GM19463 (cell line): ENCODE results near the gene RASGRP1.
A peak's percentile ranks its signal among the peaks of the same experiment; 100 is the strongest.

Experiments used
- ATAC-seq: cut with Tn5 transposase; IDR thresholded peaks from one replicate; pipeline ENCODE4 v1.9.1; 2021; ENCODE audit warnings: mild to moderate bottlenecking, moderate library complexity; ENCODE audit not compliant: unreplicated experiment

The RASGRP1 gene

DNA sequence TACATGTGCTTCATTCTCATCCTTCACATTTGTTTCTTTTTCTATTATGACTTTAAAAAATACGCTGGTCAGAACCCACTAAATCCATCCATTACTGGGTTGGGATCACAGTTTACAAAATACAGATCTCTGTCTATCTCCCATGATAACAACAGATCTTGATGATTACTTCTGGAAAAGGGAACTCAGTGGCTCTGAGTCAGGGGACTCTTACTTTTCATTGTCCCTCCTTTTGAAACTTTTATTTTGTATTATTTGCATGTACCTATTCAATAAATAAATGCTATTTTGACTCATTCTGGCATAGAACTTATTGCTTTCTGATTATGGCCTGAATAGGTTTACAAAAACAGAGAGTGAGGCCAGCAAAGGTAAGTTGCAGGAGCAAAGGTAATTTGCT lies 11.6 kb upstream of the RASGRP1 start:
- ATAC-seq, result no peak

GRCh38 chr15:38565287-38565670 lies 665 bp upstream of the RASGRP1 start:
- no peak for ATAC-seq

DNA sequence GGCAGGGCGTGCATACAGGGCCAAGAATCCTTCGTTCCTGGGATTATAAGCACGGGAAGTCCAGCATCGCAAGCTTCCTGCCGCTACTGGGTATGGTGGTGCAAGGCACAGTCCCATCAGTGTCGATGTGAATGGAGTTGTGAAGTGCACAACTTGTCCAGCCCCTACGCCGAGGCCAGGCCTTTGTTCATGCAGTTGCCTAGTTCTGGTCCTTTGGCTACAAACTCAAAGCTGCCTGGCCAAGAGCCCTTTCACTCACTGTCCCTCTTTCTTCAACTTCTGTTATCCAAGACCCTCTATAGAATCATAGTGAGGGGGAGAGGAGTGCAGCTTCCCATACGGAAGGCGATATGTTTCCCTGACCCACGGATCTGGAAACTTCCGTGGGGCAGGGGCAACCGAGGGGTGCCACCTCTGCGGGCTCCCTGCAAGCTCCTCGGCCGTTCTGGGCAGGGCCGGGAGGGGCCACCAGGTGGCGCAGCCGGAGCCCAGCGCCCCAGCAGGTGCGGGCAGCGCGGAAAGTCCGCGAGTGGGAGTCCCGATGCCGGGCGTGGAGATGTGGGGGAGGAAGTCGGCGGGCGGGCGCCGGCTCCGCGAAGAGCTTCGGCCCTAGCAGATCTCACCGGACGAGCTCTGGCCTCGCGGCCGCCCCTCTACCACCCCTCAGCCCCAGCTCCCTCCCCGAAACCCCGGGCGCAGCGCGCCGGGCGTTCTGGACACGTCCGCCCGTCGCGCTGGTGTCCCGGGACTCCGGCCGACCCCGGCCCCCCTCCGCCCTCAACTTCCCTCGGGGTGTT lies 693 bp downstream of the RASGRP1 start:
- peak; percentile 58 for ATAC-seq

- no peak for ATAC-seq
Measured at GRCh38 chr15:38562278-38562677, 2.3 kb downstream of the RASGRP1 start.

- peak; percentile 22 for ATAC-seq
Measured at GRCh38 chr15:38560456-38560926, 4.1 kb downstream of the RASGRP1 start.

DNA sequence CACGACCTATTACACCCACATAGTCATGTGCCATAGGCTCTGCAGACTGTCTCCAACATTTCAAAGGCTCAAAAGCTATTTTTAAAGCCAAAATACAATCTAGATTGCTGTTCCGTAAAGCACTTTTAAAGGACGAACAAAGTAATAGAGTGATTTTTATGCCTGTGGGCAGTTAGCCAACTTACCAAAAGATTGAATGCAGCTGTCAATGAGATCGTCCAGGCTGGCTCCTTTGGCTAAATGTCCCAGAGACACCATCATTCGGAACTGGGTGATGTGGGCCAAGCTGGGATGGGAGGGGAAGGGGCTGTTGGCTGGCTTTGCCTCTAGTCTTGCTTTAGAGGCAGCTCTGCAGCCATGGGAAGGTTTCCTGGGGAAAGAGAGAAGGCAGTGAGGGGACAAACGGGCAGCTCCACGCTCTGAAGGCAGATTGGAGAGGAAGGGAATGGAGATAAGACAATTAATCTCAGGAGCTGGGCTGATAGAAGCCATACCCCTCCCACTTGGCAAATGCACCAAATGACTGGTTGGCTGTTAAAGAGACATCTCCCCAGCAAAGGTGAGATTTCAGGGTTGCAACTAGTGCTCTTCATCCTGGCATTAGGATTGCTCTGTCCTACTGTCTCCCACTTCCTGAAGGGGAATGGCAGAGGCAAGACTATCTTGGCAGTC lies 4.8 kb downstream of the RASGRP1 start:
- ATAC-seq, result no peak

- ATAC-seq, result no peak
Measured at GRCh38 chr15:38559131-38559530, 5.5 kb downstream of the RASGRP1 start.

GRCh38 chr15:38558372-38559059 lies 6.1 kb downstream of the RASGRP1 start:
- ATAC-seq, result no peak

DNA sequence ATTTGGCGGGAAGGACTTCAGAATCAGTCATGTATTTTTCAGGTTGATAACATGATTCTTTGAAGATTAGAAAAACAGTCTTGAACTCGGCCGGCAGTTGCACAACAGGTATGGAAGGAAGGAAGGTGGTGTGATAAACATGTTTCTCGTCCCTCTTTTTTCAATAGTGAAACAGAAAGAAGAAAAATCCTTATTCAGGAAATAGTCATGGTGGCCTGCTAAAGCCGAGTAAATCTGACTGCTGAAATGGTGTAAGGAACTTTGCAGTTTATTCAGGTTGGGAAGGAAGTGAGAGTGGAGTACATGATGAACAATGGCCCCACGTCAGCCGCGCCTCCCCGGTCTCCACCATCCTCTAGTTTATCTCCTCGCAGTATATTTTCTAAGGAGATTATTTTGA lies 6.7 kb downstream of the RASGRP1 start:
- no peak for ATAC-seq

GRCh38 chr15:38555686-38556334 lies 8.8 kb downstream of the RASGRP1 start:
- peak; percentile 38 for ATAC-seq

DNA sequence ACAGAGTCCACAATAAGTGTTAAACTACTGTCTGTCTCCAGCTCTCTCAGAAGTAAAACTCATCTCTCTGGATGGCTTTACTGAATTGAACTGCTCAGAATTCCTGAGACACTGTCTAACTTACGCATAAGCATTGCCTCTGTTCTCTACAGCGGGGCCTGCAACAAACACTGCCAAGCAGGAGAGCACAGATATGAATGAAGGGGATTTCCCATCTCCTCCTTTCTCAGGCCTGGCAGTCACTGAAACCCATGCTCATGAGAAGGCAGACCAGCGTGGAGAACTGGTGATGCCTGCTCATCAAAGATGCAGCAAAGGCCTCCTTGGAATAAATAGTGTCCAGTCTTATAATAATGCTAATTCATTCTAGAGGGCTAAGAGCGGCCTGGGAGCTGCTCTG lies 10.3 kb downstream of the RASGRP1 start:
- ATAC-seq, result peak; percentile 75

DNA sequence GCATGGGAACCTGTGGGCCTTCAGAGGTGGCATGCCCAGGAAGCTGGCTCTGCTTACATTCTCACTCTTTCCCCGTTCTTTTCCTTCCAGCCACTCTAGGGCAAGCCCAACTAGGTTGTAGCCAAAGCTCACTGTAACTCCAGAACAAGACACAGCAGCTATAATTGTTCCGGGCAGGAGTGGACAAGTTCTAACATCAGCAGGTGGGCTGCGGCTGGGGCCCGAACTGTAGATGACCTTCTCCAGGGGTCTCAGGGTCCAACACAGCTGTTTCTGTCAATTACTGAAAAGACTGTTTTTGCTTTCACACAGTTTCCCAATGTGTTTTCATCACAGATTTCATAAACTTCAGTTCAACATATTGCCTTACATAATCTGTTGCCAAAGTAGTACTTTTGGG lies 11.5 kb downstream of the RASGRP1 start:
- no peak for ATAC-seq

GRCh38 chr15:38551720-38552648 lies 12.6 kb downstream of the RASGRP1 start:
- ATAC-seq, result no peak

DNA sequence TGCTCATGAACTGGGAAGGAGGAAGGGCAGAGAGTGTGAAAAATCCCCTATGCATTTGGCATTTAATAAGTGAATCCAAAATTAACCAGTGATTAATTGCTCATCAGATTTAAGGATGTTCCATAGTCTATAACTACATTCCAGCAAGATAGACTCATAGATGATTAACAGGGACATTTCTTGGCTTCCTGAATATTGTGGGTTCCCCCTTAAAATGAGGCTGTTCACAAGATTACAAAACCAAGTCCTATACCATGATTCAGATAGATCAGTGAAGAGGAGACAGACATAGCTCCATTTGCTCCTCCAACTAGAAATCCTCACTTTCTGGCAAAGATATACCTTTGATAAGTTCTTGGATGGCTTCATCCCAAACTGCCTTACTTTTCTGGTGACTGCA lies 15.4 kb downstream of the RASGRP1 start:
- no peak for ATAC-seq

DNA sequence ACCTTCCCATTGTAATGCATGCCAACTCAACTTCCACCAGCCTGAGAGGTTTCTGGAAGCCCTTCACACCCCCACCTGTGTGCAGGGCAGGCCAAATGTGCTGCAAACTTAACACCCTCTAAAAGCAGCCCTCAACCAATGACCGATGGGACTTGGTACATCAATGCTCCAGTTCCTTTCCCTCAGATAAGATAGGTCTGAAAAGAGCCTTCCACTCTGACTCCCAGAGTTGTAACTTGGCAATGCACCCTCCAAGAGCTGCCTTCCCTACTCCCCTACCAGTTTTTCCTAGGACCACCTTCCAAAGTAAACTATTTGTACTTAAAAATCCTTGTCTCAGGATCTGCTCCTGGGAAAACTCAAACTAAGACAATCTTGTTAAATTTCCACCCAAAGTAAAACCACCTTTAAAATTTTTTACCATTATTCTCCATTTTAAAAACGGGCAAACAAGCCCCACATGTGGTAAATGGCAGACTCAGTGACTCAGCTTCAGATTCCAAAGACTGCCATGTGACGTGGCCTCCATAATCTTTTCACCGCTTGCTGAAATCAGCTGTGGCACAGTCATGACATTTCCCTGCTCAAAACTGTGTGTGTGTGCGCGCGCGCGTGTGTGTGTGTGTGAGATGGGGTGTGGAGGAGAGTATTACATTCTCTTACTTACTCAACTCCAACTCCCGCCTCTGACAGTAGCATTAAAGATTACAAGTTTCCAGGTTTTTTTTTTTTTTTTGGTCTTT lies 17.2 kb downstream of the RASGRP1 start:
- ATAC-seq, result no peak

GRCh38 chr15:38545179-38545578 lies 19.4 kb downstream of the RASGRP1 start:
- ATAC-seq, result no peak

DNA sequence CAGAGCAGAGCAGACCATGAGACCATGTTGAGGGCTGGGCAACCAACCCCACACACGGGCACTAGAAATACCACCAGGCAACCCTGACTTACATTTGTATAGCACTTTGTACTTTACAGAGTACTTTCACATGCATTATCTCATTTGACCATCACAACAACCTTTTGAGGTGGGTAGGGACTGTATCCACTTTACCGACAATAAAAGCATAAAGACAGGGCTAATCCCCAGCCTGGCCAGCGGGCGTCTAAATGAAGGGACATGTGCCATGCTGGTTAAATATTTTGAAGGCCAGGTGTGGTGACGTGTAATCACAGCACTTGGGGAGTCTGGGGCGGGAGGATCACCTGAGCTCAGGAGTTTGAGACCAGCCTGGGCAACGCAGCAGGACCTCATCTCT lies 23.6 kb downstream of the RASGRP1 start:
- ATAC-seq, result no peak

DNA sequence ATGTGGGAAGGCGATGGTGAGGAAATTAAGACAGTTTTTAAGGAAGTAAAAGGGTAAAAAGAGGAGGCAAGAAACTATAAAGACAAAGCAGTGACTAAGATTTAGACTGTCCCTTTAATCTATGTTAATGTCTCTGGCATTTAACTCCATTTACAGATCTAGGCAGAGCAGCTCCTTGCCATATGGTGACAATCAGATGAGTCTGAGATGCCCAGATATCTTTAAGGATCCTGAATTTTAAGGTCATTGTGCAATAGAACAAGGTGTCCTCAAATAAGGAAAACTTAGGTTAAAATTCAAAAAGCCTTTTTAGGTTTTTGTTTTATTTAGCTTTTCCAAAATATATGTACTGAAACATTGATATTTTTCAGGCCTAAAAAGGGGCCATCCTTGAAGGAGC lies 24.1 kb downstream of the RASGRP1 start:
- no peak for ATAC-seq

- no peak for ATAC-seq
Measured at GRCh38 chr15:38539008-38539343, 25.6 kb downstream of the RASGRP1 start.
